CD14-positive monocyte (primary cell): ENCODE measurements around the gene PGLYRP2. TPM values are rescaled to one million over a fixed set of nuclear protein-coding genes. Genes with fewer than 3 reads are reported as not detected.

ENCODE experiments used
- DNase-seq, 3 donors: peaks; one replicate each; pipeline ENCODE4 v3.0.0-alpha.2; 2011 to 2022
- H2AFZ ChIP-seq: 2 replicates; pipeline ENCODE4 v1.6.0; 2012; ENCODE audit warnings: mild to moderate bottlenecking, low read depth, low read length, inconsistent platforms; ENCODE audit not compliant: insufficient read depth, poor library complexity, severe bottlenecking
- H3K27ac ChIP-seq, 2 donors: 1 replicate in 1 of 2; 2 replicates in 1 of 2; pipeline ENCODE4 v1.5.1; 2012 to 2013; ENCODE audit warnings: low read length in 2 of 2, control low read depth in 1 of 2, inconsistent platforms in 1 of 2, low read depth in 1 of 2, mild to moderate bottlenecking in 1 of 2
- H3K27me3 ChIP-seq, 2 donors: one replicate each; pipeline versions ENCODE4 v1.6.0 to v1.6.1; 2011 to 2013; ENCODE audit warnings: low read length in 2 of 2; ENCODE audit not compliant: control insufficient read depth in 2 of 2, insufficient read depth in 2 of 2
- H3K36me3 ChIP-seq, 2 donors: replicated peaks in 1 of 2; 1 replicate in 1 of 2; 2 replicates in 1 of 2; pipeline versions ENCODE4 v1.5.1 to v1.6.1; 2012 to 2013; ENCODE audit warnings: low read length in 2 of 2, control low read depth in 1 of 2, inconsistent platforms in 1 of 2, mild to moderate bottlenecking in 1 of 2; ENCODE audit not compliant: insufficient read depth in 2 of 2, control insufficient read depth in 1 of 2
- H3K4me1 ChIP-seq, 2 donors: 1 replicate in 1 of 2; 2 replicates in 1 of 2; pipeline versions ENCODE4 v1.5.1 to v1.6.1; 2012 to 2013; ENCODE audit warnings: low read length in 2 of 2, control low read depth in 1 of 2, inconsistent platforms in 1 of 2, mild to moderate bottlenecking in 1 of 2, moderate library complexity in 1 of 2; ENCODE audit not compliant: insufficient read depth in 2 of 2, control insufficient read depth in 1 of 2
- H3K4me2 ChIP-seq: replicated peaks from 2 replicates; pipeline ENCODE3; 2012; ENCODE audit warnings: low read length, moderate library complexity, mild to moderate bottlenecking; ENCODE audit not compliant: poor library complexity, severe bottlenecking; ENCODE audit errors: extremely low read depth
- H3K4me3 ChIP-seq, 3 experiments: fragments of 200-600 bp in 1 of 3; sonication (generic) in 1 of 3; replicated peaks in 1 of 3; 1 replicate in 2 of 3; 2 replicates in 1 of 3; pipeline ENCODE4 v1.5.1; 2011 to 2013; ENCODE audit warnings: low read length in 3 of 3, mild to moderate bottlenecking in 3 of 3, control low read depth in 2 of 3, low read depth in 2 of 3, inconsistent platforms in 1 of 3, moderate library complexity in 1 of 3
- H3K79me2 ChIP-seq: 2 replicates; pipeline ENCODE4 v1.6.0; 2012; ENCODE audit warnings: mild to moderate bottlenecking, control low read depth, inconsistent platforms, low read length, moderate library complexity; ENCODE audit not compliant: insufficient read depth
- H3K9ac ChIP-seq: 2 replicates; pipeline ENCODE4 v1.6.0; 2017; ENCODE audit warnings: low read length, mild to moderate bottlenecking; ENCODE audit not compliant: insufficient read depth, poor library complexity, severe bottlenecking
- H3K9me3 ChIP-seq, 2 donors: replicated peaks in 1 of 2; 1 replicate in 1 of 2; 2 replicates in 1 of 2; pipeline versions ENCODE4 v1.5.1 to v1.6.1; 2012 to 2013; ENCODE audit warnings: low read length in 2 of 2, control low read depth in 1 of 2; ENCODE audit not compliant: control insufficient read depth in 1 of 2, insufficient read depth in 1 of 2
- H4K20me1 ChIP-seq: 2 replicates; pipeline ENCODE4 v1.6.0; 2012; ENCODE audit warnings: mild to moderate bottlenecking, low read length, control low read depth, moderate library complexity; ENCODE audit not compliant: insufficient read depth
- H3K27ac Mint-ChIP-seq, 7 donors: one replicate each; pipeline ENCODE4 v1.8.0; 2020; ENCODE audit warnings: mild to moderate bottlenecking in 7 of 7, mixed read lengths in 7 of 7, moderate library complexity in 6 of 7, inconsistent platforms in 2 of 7
- H3K27me3 Mint-ChIP-seq, 3 donors: one replicate each; pipeline ENCODE4 v1.8.0; 2021 to 2022; ENCODE audit warnings: low read depth in 3 of 3, mild to moderate bottlenecking in 3 of 3, mixed read lengths in 3 of 3, moderate library complexity in 3 of 3, inconsistent platforms in 1 of 3
- H3K36me3 Mint-ChIP-seq, 2 donors: one replicate each; pipeline ENCODE4 v1.8.0; 2020; ENCODE audit warnings: mixed read lengths in 2 of 2, inconsistent platforms in 1 of 2, mild to moderate bottlenecking in 1 of 2
- H3K4me1 Mint-ChIP-seq: one replicate; pipeline ENCODE4 v1.8.0; 2020; ENCODE audit warnings: mild to moderate bottlenecking, mixed read lengths
- H3K4me3 Mint-ChIP-seq, 2 donors: one replicate each; pipeline ENCODE4 v1.8.0; 2020; ENCODE audit warnings: mild to moderate bottlenecking in 2 of 2, mixed read lengths in 2 of 2, moderate library complexity in 1 of 2
- H3K9me3 Mint-ChIP-seq, 7 donors: one replicate each; pipeline ENCODE4 v1.8.0; 2020 to 2022; ENCODE audit warnings: mixed read lengths in 7 of 7, mild to moderate bottlenecking in 6 of 7, moderate library complexity in 6 of 7, inconsistent platforms in 2 of 7
- CTCF ChIP-seq: fragments of 200-600 bp; IDR thresholded peaks from one replicate; pipeline ENCODE4 v1.8.0; 2022; ENCODE audit warnings: antibody characterized with exemption, mild to moderate bottlenecking
- WGBS: methylation state at CpG from one replicate; pipeline ENCODE4 v1.1.5; 2013; ENCODE audit warnings: missing lambda C conversion rate; ENCODE audit not compliant: insufficient coverage; 5-methylcytosine and 5-hydroxymethylcytosine counted together
- intact Hi-C, 2 donors: fragments of 100-400 bp; cut with micrococcal nuclease; formaldehyde crosslinking; loops; one replicate each; pipeline versions ENCODE4 v1.15.0 to v1.15.1; 2023
- polyA plus RNA-seq, 3 donors: library from polyadenylated mRNA; depleted of rRNA in 1 of 3; unstranded in 2 of 3; stranded (reverse) in 1 of 3; fragments of 300-500 nt in 2 of 3; fragments of >200 nt in 1 of 3; fragmentation: Illumina TruSeq in 2 of 3; gene quantifications; 1 replicate in 2 of 3; 2 replicates in 1 of 3; pipeline ENCODE4 v1.2.3, GENCODE V29; 2012 to 2021

Gene PGLYRP2
- polyA plus RNA-seq, 3 donors, result 0.03 to 0.32 (median 0.15) TPM

DNA sequence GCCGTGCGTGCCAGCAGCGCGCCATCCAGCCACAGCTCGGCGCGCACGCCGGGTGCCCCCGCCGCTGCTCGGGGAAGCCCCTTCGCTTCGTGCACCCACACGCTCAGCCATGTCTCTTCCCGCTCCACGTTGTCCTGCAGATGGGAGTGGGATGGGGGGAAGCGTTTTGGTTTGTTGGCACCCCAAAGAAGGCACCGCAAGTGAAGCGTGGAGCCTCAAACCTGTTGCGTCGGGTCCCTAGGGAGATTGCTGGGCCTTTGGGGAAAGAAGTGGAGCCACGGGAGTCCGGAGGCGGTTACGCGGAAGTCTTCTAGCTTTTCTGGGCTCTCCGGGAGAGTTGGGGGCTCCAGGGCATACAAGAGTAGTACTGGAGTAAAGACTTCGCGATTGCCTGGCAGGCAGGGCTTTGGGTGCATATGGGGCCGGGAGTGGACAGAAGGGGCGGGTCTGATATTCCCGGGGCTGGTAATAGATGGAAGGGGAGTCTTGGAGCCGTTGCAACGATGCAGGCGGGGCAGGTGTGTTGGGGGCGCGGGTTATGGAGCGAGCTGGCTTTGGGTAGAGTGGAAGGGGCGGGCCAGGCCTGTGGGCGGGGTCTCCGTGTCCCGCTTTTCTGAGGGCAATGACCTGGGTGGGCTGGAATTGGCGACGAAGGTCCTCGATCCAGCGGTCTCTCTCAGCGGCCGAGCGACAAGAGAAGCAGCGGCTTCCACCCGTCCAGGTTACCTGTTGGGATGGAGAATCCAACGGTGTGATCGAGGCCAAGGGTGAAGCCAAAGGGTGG lies 21.4 kb downstream of the PGLYRP2 start:
- intact Hi-C loops, result no loop called here
- Mint-ChIP-seq H3K27ac (peak overlapping the region in 1 of 7 donors; percentile 31), H3K9me3 (peaks cover 0 to 6% (median 5%) of the 10 kb centered on the region in 7 donors), H3K4me1 (peaks cover under 1% of the 10 kb centered on the region), H3K36me3 (peaks cover 64 to 72% of the 10 kb centered on the region in 2 donors), H3K27me3 (peaks cover 0 to 3% (median 0%) of the 10 kb centered on the region in 3 donors), H3K4me3 (no peak overlapping the region)
- Histone ChIP-seq H3K4me2 (no peak overlapping the region), H3K36me3 (peaks cover 69 to 82% of the 10 kb centered on the region in 2 donors), H3K9ac (no peak overlapping the region), H3K27ac (no peak overlapping the region), H3K27me3 (no peaks in the 10 kb centered on the region), H2AFZ (no peak overlapping the region), H3K4me3 (no peak overlapping the region), H3K4me1 (peaks cover under 1 to 3% of the 10 kb centered on the region in 2 donors), H3K79me2 (no peaks in the 10 kb centered on the region), H4K20me1 (peaks cover 4% of the 10 kb centered on the region), H3K9me3 (no peaks in the 10 kb centered on the region)
- no peak for TF ChIP-seq CTCF
- WGBS, result 98% methylated on average over 54 of the region's 54 CpGs
- DNase-seq, result no peak

- H3K36me3 Mint-ChIP-seq, result peaks cover 67 to 74% of the 10 kb centered on the region in 2 donors
These were observed 22.2 kb downstream of the PGLYRP2 start for GRCh38 chr19:15456871-15457700.

More at GRCh38 chr19:15456871-15457700, 22.2 kb downstream of the PGLYRP2 start:
- Mint-ChIP-seq H3K9me3 (peaks cover 0 to 9% (median 5%) of the 10 kb centered on the region in 7 donors), H3K4me1 (no peaks in the 10 kb centered on the region), H3K4me3 (no peak overlapping the region), H3K27ac (no peak overlapping the region), H3K27me3 (peaks cover 0 to 3% (median 0%) of the 10 kb centered on the region in 3 donors)
- Histone ChIP-seq H3K4me1 (no peaks in the 10 kb centered on the region), H3K9me3 (no peaks in the 10 kb centered on the region), H4K20me1 (peaks cover 4% of the 10 kb centered on the region), H3K27me3 (no peaks in the 10 kb centered on the region), H3K36me3 (peaks cover 74 to 86% of the 10 kb centered on the region in 2 donors), H2AFZ (no peak overlapping the region), H3K79me2 (no peaks in the 10 kb centered on the region), H3K4me2 (no peak overlapping the region), H3K9ac (no peak overlapping the region), H3K27ac (no peak overlapping the region), H3K4me3 (no peak overlapping the region)
- 98% methylated on average over 85 of the region's 86 CpGs for WGBS
- intact Hi-C loops, result no loop called here
- no peak for TF ChIP-seq CTCF
- DNase-seq, result no peak
